ENCODE results near the gene APP.

The APP gene

GRCh38 chr21:26125433-26126167, 45.0 kb downstream of the APP start:
- DNase-seq (ENCODE audit: extremely low read depth, low read depth) = no peak
- TF ChIP-seq CTCF (IDR thresholded peaks at IDR 0.05; ENCODE audit: low read depth, low read length, missing control alignments) = no peak
- no peak overlapping the region for H3K4me3 ChIP-seq (replicated peaks; ENCODE audit: low read depth, low read length)

- no peak for TF ChIP-seq CTCF (IDR thresholded peaks at IDR 0.05; ENCODE audit: low read depth, low read length, missing control alignments)
- no peak overlapping the region for H3K4me3 ChIP-seq (replicated peaks; ENCODE audit: low read depth, low read length)
- DNase-seq (ENCODE audit: extremely low read depth, low read depth) = no peak
These were observed 45.7 kb downstream of the APP start for GRCh38 chr21:26124896-26125295.

GRCh38 chr21:26124421-26124833, 46.1 kb downstream of the APP start:
- no peak for TF ChIP-seq CTCF (IDR thresholded peaks at IDR 0.05; ENCODE audit: low read depth, low read length, missing control alignments)
- no peak overlapping the region for H3K4me3 ChIP-seq (replicated peaks; ENCODE audit: low read depth, low read length)
- no peak for DNase-seq (ENCODE audit: extremely low read depth, low read depth)

- no peak for TF ChIP-seq CTCF (IDR thresholded peaks at IDR 0.05; ENCODE audit: low read depth, low read length, missing control alignments)
- DNase-seq (ENCODE audit: extremely low read depth, low read depth) = no peak
- no peak overlapping the region for H3K4me3 ChIP-seq (replicated peaks; ENCODE audit: low read depth, low read length)
These were observed 47.6 kb downstream of the APP start for GRCh38 chr21:26123012-26123411.

GRCh38 chr21:26120828-26121227, 49.7 kb downstream of the APP start:
- no peak for DNase-seq (ENCODE audit: extremely low read depth, low read depth)
- no peak overlapping the region for H3K4me3 ChIP-seq (replicated peaks; ENCODE audit: low read depth, low read length)
- TF ChIP-seq CTCF (IDR thresholded peaks at IDR 0.05; ENCODE audit: low read depth, low read length, missing control alignments) = no peak

GRCh38 chr21:26119906-26120305, 50.7 kb downstream of the APP start:
- DNase-seq (ENCODE audit: extremely low read depth, low read depth) = no peak
- no peak for TF ChIP-seq CTCF (IDR thresholded peaks at IDR 0.05; ENCODE audit: low read depth, low read length, missing control alignments)

More at GRCh38 chr21:26119906-26120305, 50.7 kb downstream of the APP start:
- no peak overlapping the region for H3K4me3 ChIP-seq (replicated peaks; ENCODE audit: low read depth, low read length)
